Measurements from ENCODE around the gene TRABD2A.

DNA sequence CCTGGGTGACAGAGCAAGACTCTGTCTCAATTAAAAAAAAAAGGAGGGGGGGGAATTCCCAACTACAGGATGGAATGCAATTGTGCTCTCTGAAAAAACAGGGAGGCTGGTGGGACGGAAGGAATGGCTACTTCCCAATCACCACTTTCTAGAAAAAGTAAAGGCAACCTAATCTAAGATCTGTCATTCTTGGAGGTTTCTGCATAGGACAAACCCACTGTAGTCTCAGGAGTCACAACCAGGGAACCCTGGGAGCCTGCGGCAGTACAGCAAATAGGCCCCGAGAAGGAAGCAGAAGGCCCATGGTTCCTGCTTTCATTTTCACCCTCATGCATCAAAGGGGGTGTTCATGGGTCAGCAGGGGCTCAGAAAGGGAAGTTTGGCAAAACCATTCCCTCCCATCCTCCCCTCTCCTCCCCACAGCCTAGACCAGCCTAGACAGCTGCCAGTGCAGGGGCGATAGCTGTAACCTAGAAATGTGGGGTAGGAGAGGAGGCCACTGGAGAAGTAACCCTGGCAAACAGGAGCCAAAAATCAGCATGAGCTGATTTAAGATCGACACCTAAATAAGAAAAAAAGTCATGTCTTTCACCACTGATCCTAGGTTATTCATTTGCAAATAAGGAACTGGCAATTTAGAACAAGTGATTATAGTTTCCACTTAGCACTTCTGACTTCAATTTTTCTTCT lies 48.0 kb downstream of the TRABD2A start:
- no peak for TF ChIP-seq CTCF (optimal IDR thresholded peaks at IDR 0.05 in 1 of 3, IDR thresholded peaks at IDR 0.05 in 1 of 3, conservative IDR thresholded peaks at IDR 0.05 in 1 of 3; ENCODE audit: extremely low read depth in 1 of 3, insufficient read depth in 2 of 3, low read length in 3 of 3)
- no peak for TF ChIP-seq EZH2 (IDR thresholded peaks at IDR 0.05; ENCODE audit: low read length)

Measured in keratinocyte (primary cell).